Spleen (tissue), 7 donors: ENCODE results near the gene CYP4F12.

Experiments
- POLR2A ChIP-seq, 3 donors: fragments of 450-650 bp; IDR thresholded peaks; one replicate each; pipeline ENCODE4 v1.5.1; 2017; ENCODE audit warnings: antibody characterized with exemption in 3 of 3, mild to moderate bottlenecking in 1 of 3
- TF ChIP-seq, protein P1 (sequence below), 11 experiments: fragments of 200-600 bp in 7 of 11; fragments of 450-650 bp in 4 of 11; sonication (generic) in 4 of 11; IDR thresholded peaks in 8 of 11; conservative IDR thresholded peaks in 3 of 11; 1 replicate in 7 of 11; 2 replicates in 4 of 11; pipeline versions ENCODE4 v1.4.0 to v1.8.0; 2016 to 2021; ENCODE audit warnings: antibody characterized with exemption in 11 of 11, inconsistent platforms in 4 of 11, mild to moderate bottlenecking in 1 of 11
- donor health status: DM: no; HTN: no; CAD: no; lungs with moderate emphysema.
- donor health status: DM: no; HTN: no; CAD: no.
- donor health status: DM: no; HTN: no; CAD: no.

DNA sequence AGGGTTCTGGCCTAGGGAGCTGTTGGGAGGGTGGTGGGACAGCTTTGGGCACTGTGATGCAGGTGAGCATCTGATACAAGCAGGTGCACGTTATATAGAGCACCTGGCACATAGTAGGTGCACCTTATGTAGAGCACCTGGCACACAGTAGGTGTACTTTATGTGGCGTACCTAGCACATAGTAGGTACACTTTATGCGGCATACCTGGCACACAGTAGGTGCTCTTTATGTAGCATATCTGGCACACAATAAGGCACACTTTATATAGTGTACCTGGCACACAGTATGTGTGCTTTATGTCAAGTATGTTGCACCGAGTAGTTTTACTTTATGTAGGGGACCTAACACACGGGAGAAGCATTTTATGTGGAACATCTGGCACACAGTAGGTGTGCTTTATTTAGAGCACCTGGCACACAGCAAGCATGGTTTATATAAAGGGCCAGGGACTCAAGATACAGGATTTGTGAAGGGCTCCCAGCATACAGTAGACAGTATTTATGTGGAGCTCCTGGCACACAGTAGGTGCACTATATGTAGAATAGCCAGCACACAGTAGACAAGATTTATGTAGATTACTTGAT, 1.6 kb upstream of the CYP4F12 start:
- TF ChIP-seq, protein P1, sequence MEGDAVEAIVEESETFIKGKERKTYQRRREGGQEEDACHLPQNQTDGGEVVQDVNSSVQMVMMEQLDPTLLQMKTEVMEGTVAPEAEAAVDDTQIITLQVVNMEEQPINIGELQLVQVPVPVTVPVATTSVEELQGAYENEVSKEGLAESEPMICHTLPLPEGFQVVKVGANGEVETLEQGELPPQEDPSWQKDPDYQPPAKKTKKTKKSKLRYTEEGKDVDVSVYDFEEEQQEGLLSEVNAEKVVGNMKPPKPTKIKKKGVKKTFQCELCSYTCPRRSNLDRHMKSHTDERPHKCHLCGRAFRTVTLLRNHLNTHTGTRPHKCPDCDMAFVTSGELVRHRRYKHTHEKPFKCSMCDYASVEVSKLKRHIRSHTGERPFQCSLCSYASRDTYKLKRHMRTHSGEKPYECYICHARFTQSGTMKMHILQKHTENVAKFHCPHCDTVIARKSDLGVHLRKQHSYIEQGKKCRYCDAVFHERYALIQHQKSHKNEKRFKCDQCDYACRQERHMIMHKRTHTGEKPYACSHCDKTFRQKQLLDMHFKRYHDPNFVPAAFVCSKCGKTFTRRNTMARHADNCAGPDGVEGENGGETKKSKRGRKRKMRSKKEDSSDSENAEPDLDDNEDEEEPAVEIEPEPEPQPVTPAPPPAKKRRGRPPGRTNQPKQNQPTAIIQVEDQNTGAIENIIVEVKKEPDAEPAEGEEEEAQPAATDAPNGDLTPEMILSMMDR (IDR thresholded peaks at IDR 0.05 in 8 of 11, conservative IDR thresholded peaks at IDR 0.05 in 3 of 11) = no peak
- TF ChIP-seq POLR2A (IDR thresholded peaks at IDR 0.05) = no peak
